Muscle layer of duodenum (tissue), 2 donors: ENCODE results near the gene FAM3D.
"Not testable (repeated sequence)": the region's sequence is repeated elsewhere in the genome, so short reads cannot be mapped to it uniquely, and the experiment has no call there.

Experiments
- H3K27ac ChIP-seq: one replicate; pipeline ENCODE4 v1.7.0; 2013; ENCODE audit warnings: mild to moderate bottlenecking, low read length
- H3K27me3 ChIP-seq: one replicate; pipeline ENCODE4 v1.7.0; 2013; ENCODE audit warnings: low read depth, mild to moderate bottlenecking, control low read depth, low read length
- H3K36me3 ChIP-seq, 2 donors: one replicate each; pipeline ENCODE4 v1.7.0; 2013; ENCODE audit warnings: low read length in 2 of 2, control low read depth in 1 of 2, mild to moderate bottlenecking in 1 of 2; ENCODE audit not compliant: insufficient read depth in 2 of 2, control insufficient read depth in 1 of 2
- H3K4me1 ChIP-seq, 2 donors: one replicate each; pipeline ENCODE4 v1.7.0; 2013; ENCODE audit warnings: low read length in 2 of 2, mild to moderate bottlenecking in 2 of 2, control low read depth in 1 of 2, moderate library complexity in 1 of 2; ENCODE audit not compliant: insufficient read depth in 2 of 2, control insufficient read depth in 1 of 2
- H3K4me3 ChIP-seq, 2 donors: one replicate each; pipeline ENCODE4 v1.7.0; 2013; ENCODE audit warnings: low read length in 2 of 2, low read depth in 1 of 2, mild to moderate bottlenecking in 1 of 2
- H3K9me3 ChIP-seq, 2 donors: one replicate each; pipeline ENCODE4 v1.7.0; 2013; ENCODE audit warnings: low read length in 2 of 2, control low read depth in 1 of 2, mild to moderate bottlenecking in 1 of 2; ENCODE audit not compliant: control insufficient read depth in 1 of 2
- donor health status: healthy.

Gene FAM3D

GRCh38 chr3:58696813-58697212, 30.2 kb upstream of the FAM3D start:
- not testable (repeated sequence) for H3K9me3 ChIP-seq, H3K27ac ChIP-seq, H3K36me3 ChIP-seq, H3K4me1 ChIP-seq, H3K4me3 ChIP-seq, H3K27me3 ChIP-seq

GRCh38 chr3:58696093-58696492, 29.5 kb upstream of the FAM3D start:
- H3K4me1 ChIP-seq: no peaks in the 10 kb centered on the region
- no peak overlapping the region for H3K4me3 ChIP-seq
- H3K36me3 ChIP-seq: no peaks in the 10 kb centered on the region
- peaks cover 0 to 4% of the 10 kb centered on the region in 2 donors for H3K9me3 ChIP-seq
- H3K27ac ChIP-seq: no peak overlapping the region
- H3K27me3 ChIP-seq: no peaks in the 10 kb centered on the region

- not testable (repeated sequence) for H3K4me3 ChIP-seq, H3K9me3 ChIP-seq, H3K27me3 ChIP-seq, H3K36me3 ChIP-seq, H3K27ac ChIP-seq, H3K4me1 ChIP-seq
These were observed 28.7 kb upstream of the FAM3D start for GRCh38 chr3:58695284-58695683.

GRCh38 chr3:58693940-58694850, 27.6 kb upstream of the FAM3D start:
- Histone ChIP-seq H3K27me3 (no peaks in the 10 kb centered on the region), H3K4me3 (no peak overlapping the region), H3K36me3 (no peaks in the 10 kb centered on the region), H3K4me1 (no peaks in the 10 kb centered on the region), H3K9me3 (peaks cover 0 to 4% of the 10 kb centered on the region in 2 donors), H3K27ac (no peak overlapping the region)

GRCh38 chr3:58692484-58692883, 25.9 kb upstream of the FAM3D start:
- peaks cover 0 to 4% of the 10 kb centered on the region in 2 donors for H3K9me3 ChIP-seq
- H3K27ac ChIP-seq: no peak overlapping the region
- H3K36me3 ChIP-seq: no peaks in the 10 kb centered on the region
- H3K4me1 ChIP-seq: no peaks in the 10 kb centered on the region
- H3K27me3 ChIP-seq: no peaks in the 10 kb centered on the region
- H3K4me3 ChIP-seq: no peak overlapping the region

GRCh38 chr3:58691997-58692396, 25.4 kb upstream of the FAM3D start:
- H3K4me3 ChIP-seq: no peak overlapping the region
- no peaks in the 10 kb centered on the region for H3K27me3 ChIP-seq
- no peaks in the 10 kb centered on the region for H3K36me3 ChIP-seq
- peaks cover 0 to 4% of the 10 kb centered on the region in 2 donors for H3K9me3 ChIP-seq
- no peaks in the 10 kb centered on the region for H3K4me1 ChIP-seq
- no peak overlapping the region for H3K27ac ChIP-seq

GRCh38 chr3:58690490-58690889, 23.9 kb upstream of the FAM3D start:
- peaks cover 0 to 4% of the 10 kb centered on the region in 2 donors for H3K9me3 ChIP-seq
- H3K27me3 ChIP-seq: no peaks in the 10 kb centered on the region
- no peak overlapping the region for H3K4me3 ChIP-seq
- no peaks in the 10 kb centered on the region for H3K4me1 ChIP-seq
- H3K27ac ChIP-seq: no peak overlapping the region
- H3K36me3 ChIP-seq: no peaks in the 10 kb centered on the region

- H3K9me3 ChIP-seq: peaks cover 0 to 4% of the 10 kb centered on the region in 2 donors
- no peak overlapping the region for H3K27ac ChIP-seq
- no peaks in the 10 kb centered on the region for H3K36me3 ChIP-seq
- no peaks in the 10 kb centered on the region for H3K27me3 ChIP-seq
- H3K4me3 ChIP-seq: no peak overlapping the region
- H3K4me1 ChIP-seq: no peaks in the 10 kb centered on the region
These were observed 22.0 kb upstream of the FAM3D start for GRCh38 chr3:58688574-58688973.

- Histone ChIP-seq H3K4me3 (no peak overlapping the region), H3K9me3 (peaks cover 0 to 3% of the 10 kb centered on the region in 2 donors), H3K4me1 (no peaks in the 10 kb centered on the region), H3K36me3 (no peaks in the 10 kb centered on the region), H3K27me3 (no peaks in the 10 kb centered on the region), H3K27ac (no peak overlapping the region)
These were observed 20.3 kb upstream of the FAM3D start for GRCh38 chr3:58686847-58687246.

GRCh38 chr3:58685641-58686040, 19.1 kb upstream of the FAM3D start:
- Histone ChIP-seq H3K36me3 (no peaks in the 10 kb centered on the region), H3K27ac (no peak overlapping the region), H3K4me3 (no peak overlapping the region), H3K9me3 (no peaks in the 10 kb centered on the region), H3K4me1 (no peaks in the 10 kb centered on the region), H3K27me3 (no peaks in the 10 kb centered on the region)

GRCh38 chr3:58683466-58683865, 16.9 kb upstream of the FAM3D start:
- H3K27ac ChIP-seq: no peak overlapping the region
- no peak overlapping the region for H3K4me3 ChIP-seq
- no peaks in the 10 kb centered on the region for H3K36me3 ChIP-seq
- no peaks in the 10 kb centered on the region for H3K4me1 ChIP-seq
- H3K27me3 ChIP-seq: no peaks in the 10 kb centered on the region
- H3K9me3 ChIP-seq: peaks cover 0 to 1% of the 10 kb centered on the region in 2 donors

GRCh38 chr3:58683001-58683458, 16.5 kb upstream of the FAM3D start:
- Histone ChIP-seq H3K36me3 (no peaks in the 10 kb centered on the region), H3K4me1 (no peaks in the 10 kb centered on the region), H3K27ac (no peak overlapping the region), H3K9me3 (peaks cover 0 to 4% of the 10 kb centered on the region in 2 donors), H3K4me3 (no peak overlapping the region), H3K27me3 (no peaks in the 10 kb centered on the region)
